Upper lobe of left lung (tissue), 6 donors: ENCODE results near the gene PLK3. TPM values are rescaled to one million over a fixed set of nuclear protein-coding genes. Genes with fewer than 3 reads are reported as not detected.
A peak's percentile ranks its signal among the peaks of the same experiment; 100 is the strongest.
"Not testable (repeated sequence)": the region's sequence is repeated elsewhere in the genome, so short reads cannot be mapped to it uniquely, and the experiment has no call there.

Experiments used
- ATAC-seq, 2 donors: fragments of 200-7000 bp; cut with Tn5 transposase; one replicate each; pipeline ENCODE4 v1.9.1; 2022; ENCODE audit warnings: mild to moderate bottlenecking in 2 of 2, moderate library complexity in 2 of 2; ENCODE audit not compliant: low FRiP score in 2 of 2
- DNase-seq, 2 donors: peaks; one replicate each; pipeline ENCODE4 v3.0.0-alpha.2; 2019 to 2020
- H3K27ac ChIP-seq, 4 donors: fragments of 200-600 bp; sonication (generic); one replicate each; pipeline ENCODE4 v1.5.1; 2016 to 2019
- H3K27me3 ChIP-seq, 4 donors: fragments of 200-600 bp; sonication (generic); one replicate each; pipeline ENCODE4 v1.5.1; 2017 to 2019
- H3K36me3 ChIP-seq, 4 donors: fragments of 200-600 bp; sonication (generic); one replicate each; pipeline ENCODE4 v1.5.1; 2016 to 2019
- H3K4me1 ChIP-seq, 4 donors: fragments of 200-600 bp; sonication (generic); one replicate each; pipeline ENCODE4 v1.5.1; 2018 to 2019
- H3K4me3 ChIP-seq, 4 donors: fragments of 200-600 bp; sonication (generic); one replicate each; pipeline ENCODE4 v1.5.1; 2017 to 2019; ENCODE audit warnings: mild to moderate bottlenecking in 2 of 4, moderate library complexity in 1 of 4
- H3K9me3 ChIP-seq, 4 donors: fragments of 200-600 bp; sonication (generic); one replicate each; pipeline ENCODE4 v1.5.1; 2018 to 2019
- EP300 ChIP-seq, 4 donors: sonication (generic); formaldehyde crosslinking; IDR thresholded peaks; one replicate each; pipeline ENCODE4 v1.5.1; 2017; ENCODE audit warnings: antibody characterized with exemption in 4 of 4, control low read depth in 2 of 4
- POLR2A ChIP-seq, 4 donors: fragments of 450-650 bp; IDR thresholded peaks; one replicate each; pipeline ENCODE4 v1.5.1; 2016 to 2017; ENCODE audit warnings: antibody characterized with exemption in 4 of 4, mild to moderate bottlenecking in 2 of 4
- POLR2AphosphoS5 ChIP-seq, 2 donors: sonication (generic); formaldehyde crosslinking; IDR thresholded peaks; one replicate each; pipeline ENCODE4 v1.5.1; 2017; ENCODE audit warnings: antibody characterized with exemption in 2 of 2
- WGBS, 2 donors: methylation state at CpG; one replicate each; pipeline ENCODE4 v1.1.5; 2017 to 2018; 5-methylcytosine and 5-hydroxymethylcytosine counted together
- total RNA-seq, 6 donors: library from RNA; depleted of rRNA in 4 of 6; stranded (reverse); fragments of >200 nt in 4 of 6; gene quantifications; one replicate each; pipeline versions ENCODE4 v1.1.0 to v1.2.1, GENCODE V29; 2016 to 2021
- TF ChIP-seq, protein P1 (sequence below), 6 experiments: fragments of 450-650 bp in 4 of 6; fragments of 200-600 bp in 2 of 6; sonication (generic) in 2 of 6; IDR thresholded peaks; one replicate each; pipeline ENCODE4 v1.5.1; 2016 to 2019; ENCODE audit warnings: antibody characterized with exemption in 6 of 6
- donor health status: DM: no; HTN: no; CAD: no; lungs with moderate emphysema.
- donor health status: DM: no; HTN: yes; CAD: no; lungs with severe emphysema.

Gene PLK3
- total RNA-seq, 6 donors from 2014 or later = 24.9 to 72.4 (median 49.6) TPM

DNA sequence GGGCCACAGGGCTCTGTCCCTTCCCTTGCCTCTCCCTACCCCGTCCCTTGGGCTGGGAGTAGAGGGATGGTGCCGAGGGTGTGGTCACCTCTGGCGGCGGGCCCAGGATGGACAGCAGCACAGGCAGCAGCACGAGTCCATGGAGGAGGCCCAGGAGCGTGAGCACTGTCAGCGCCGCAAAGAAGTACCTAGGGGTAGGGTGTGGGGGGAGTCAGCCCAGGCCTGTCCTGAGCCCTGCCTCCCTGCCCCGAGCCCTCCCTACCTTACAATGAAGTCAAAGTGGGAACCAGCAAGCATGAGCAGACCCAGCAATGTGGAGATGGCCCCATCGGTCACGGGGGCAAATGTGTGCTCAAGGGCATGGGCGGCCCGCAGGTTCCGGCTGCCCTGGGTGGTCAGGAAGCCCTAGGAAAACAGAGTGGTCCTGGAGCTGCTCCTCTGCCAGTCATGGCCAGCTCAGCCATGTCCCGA lies 22.8 kb downstream of the PLK3 start:
- ATAC-seq = no peak
- DNase-seq = peak in 1 of 2 donors; percentile 83
- H3K4me1 ChIP-seq = peaks cover 16 to 35% (median 26%) of the 10 kb centered on the region in 4 donors
- no peaks in the 10 kb centered on the region for H3K36me3 ChIP-seq
- no peaks in the 10 kb centered on the region for H3K27me3 ChIP-seq
- no peak overlapping the region for H3K4me3 ChIP-seq
- 86% methylated on average over 15 of the region's 15 CpGs; no CpG with 5 or more reads in 1 of the 2 donors for WGBS, 2 donors
- H3K27ac ChIP-seq = no peak overlapping the region
- TF ChIP-seq, protein P1, sequence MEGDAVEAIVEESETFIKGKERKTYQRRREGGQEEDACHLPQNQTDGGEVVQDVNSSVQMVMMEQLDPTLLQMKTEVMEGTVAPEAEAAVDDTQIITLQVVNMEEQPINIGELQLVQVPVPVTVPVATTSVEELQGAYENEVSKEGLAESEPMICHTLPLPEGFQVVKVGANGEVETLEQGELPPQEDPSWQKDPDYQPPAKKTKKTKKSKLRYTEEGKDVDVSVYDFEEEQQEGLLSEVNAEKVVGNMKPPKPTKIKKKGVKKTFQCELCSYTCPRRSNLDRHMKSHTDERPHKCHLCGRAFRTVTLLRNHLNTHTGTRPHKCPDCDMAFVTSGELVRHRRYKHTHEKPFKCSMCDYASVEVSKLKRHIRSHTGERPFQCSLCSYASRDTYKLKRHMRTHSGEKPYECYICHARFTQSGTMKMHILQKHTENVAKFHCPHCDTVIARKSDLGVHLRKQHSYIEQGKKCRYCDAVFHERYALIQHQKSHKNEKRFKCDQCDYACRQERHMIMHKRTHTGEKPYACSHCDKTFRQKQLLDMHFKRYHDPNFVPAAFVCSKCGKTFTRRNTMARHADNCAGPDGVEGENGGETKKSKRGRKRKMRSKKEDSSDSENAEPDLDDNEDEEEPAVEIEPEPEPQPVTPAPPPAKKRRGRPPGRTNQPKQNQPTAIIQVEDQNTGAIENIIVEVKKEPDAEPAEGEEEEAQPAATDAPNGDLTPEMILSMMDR (IDR thresholded peaks at IDR 0.05) = no peak
- TF ChIP-seq POLR2A (IDR thresholded peaks at IDR 0.05) (no peak), EP300 (IDR thresholded peaks at IDR 0.05) (no peak), POLR2AphosphoS5 (IDR thresholded peaks at IDR 0.05) (no peak)
- H3K9me3 ChIP-seq = no peaks in the 10 kb centered on the region

DNA sequence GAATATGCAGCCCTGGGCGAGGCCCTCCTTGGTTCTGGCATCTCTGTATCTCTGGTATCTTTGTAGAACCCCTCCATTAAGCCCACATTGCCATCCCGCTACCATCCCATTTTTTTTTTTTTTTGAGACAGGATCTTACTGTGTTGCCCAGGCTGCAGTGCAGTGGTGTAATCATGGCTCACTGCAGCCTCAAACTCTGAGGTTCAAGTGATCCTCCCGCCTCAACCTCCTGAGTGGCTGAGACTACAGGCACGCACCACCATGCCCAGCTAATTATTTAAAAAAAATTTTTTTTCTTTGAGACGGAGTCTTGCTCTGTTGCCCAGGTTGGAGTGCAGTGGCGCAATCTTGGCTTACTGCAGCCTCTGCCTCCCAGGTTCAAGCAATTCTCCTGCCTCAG lies 24.2 kb downstream of the PLK3 start:
- DNase-seq, H3K27me3 ChIP-seq, H3K9me3 ChIP-seq, ATAC-seq, H3K36me3 ChIP-seq, H3K27ac ChIP-seq, H3K4me3 ChIP-seq: not testable (repeated sequence)
- 88 to 97% methylated on average over 6 of the region's 6 CpGs for WGBS, 2 donors
- peaks cover 6 to 24% (median 16%) of the 10 kb centered on the region in 4 donors for H3K4me1 ChIP-seq

DNA sequence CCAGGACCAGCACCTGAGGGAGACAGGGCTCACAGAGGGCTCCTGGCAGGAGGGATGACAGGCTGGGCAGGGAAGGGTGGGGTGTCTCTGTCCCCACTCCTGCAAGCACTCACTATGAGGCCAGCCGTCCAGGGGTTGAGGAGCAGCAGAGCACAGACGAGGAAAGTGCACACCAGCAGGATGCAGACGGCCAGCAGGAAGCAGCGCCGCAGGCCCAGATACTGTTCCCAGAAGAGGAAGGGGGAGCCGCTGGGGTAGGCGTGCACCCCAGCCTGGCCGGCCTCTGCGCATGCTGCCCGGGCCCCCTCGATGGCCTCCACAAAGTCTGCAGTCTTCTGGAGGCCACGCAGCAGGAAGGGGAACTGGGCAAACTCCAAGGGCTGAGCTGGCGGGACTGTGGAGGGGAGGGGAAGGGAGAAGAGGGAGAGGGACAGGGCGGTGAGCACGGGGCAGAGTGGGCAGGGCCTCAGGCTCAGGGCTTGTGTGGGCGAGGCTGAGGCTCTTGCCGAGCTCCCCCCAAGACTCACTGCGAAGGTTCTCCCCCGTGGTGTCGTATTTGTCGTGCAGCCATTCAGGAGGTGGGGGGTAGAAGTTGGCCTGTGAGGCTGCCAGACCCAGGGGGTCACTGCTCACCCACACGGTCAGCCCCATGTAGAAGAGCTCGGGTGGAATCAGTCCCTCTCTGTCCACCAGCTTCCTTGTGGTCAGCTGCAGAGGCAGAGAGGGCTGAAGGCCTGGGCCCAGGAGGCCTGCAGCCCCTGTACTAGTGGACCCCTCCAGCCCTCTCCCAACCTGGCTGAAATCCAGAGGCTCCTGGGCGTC lies 26.4 kb downstream of the PLK3 start:
- Histone ChIP-seq H3K27ac (peak overlapping the region; percentile 11 to 56 (median 37)), H3K9me3 (no peaks in the 10 kb centered on the region)

DNA sequence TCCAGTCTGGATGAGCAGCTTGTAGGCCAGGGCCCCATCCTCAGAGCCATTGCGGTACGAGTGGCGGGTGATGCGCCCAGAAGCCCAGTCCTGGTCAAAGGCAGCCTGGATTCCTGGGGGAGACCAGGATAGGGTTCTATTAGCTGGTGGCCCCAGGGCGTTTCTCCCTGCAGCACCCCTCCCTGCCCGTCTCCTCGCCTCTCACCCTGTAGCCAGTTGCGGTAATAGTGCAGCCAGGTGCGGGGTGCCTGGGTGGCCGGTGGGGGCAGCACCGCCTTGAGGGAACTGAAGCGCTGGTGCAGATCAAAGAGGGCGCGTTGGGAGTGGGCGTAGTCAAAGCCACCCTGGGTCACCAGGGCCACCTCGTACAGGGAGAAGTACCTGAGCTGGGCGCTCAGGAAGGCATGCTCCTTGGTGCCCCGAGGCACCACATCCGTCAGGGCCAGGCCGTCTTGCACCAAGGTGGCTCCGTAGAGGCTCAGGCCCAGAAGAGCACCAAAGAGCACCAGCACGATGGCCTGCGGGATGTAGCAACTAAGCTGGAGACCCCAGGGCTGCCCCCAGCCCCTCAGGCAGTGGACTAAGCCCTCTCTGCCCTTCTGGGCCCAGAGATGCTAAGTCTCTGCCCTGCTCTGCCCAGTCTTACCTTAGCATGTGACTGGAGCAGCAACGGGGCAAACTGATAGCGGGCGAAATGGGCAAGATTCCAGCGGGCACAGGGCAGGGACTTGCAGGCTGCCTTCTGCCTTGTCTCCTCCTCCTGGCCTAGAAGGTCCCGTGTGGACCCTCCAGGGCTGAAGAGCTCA lies 27.2 kb downstream of the PLK3 start:
- H3K4me3 ChIP-seq = no peak overlapping the region
- DNase-seq (no peak), ATAC-seq (no peak)
- H3K4me1 ChIP-seq = peaks cover 6 to 33% (median 15%) of the 10 kb centered on the region in 4 donors
- 93 to 95% methylated on average over 11 to 21 of the region's 28 CpGs for WGBS, 2 donors
- TF ChIP-seq POLR2A (IDR thresholded peaks at IDR 0.05) = no peak
- no peak for TF ChIP-seq POLR2AphosphoS5 (IDR thresholded peaks at IDR 0.05)
- no peak for TF ChIP-seq EP300 (IDR thresholded peaks at IDR 0.05)
- TF ChIP-seq, protein P1 (IDR thresholded peaks at IDR 0.05) = no peak
- H3K27me3 ChIP-seq = no peaks in the 10 kb centered on the region
- no peaks in the 10 kb centered on the region for H3K9me3 ChIP-seq
- H3K36me3 ChIP-seq = no peaks in the 10 kb centered on the region
- peak overlapping the region in 2 of 4 donors; percentile 44 to 56 for H3K27ac ChIP-seq

More for the DNA sequence above, 26.4 kb downstream of the PLK3 start:
- ATAC-seq = peak; percentile 70 to 79
- DNase-seq = peak; percentile 65 to 84
- Histone ChIP-seq H3K36me3 (no peaks in the 10 kb centered on the region), H3K4me1 (peaks cover 5 to 26% (median 13%) of the 10 kb centered on the region in 4 donors), H3K27me3 (no peaks in the 10 kb centered on the region), H3K4me3 (no peak overlapping the region)
- 38 to 50% methylated on average over 12 to 24 of the region's 24 CpGs for WGBS, 2 donors
- TF ChIP-seq, protein P1 (IDR thresholded peaks at IDR 0.05) = no peak
- TF ChIP-seq POLR2A (IDR thresholded peaks at IDR 0.05) = peak in 1 of 4 donors; percentile 37
- TF ChIP-seq POLR2AphosphoS5 (IDR thresholded peaks at IDR 0.05) = peak in 1 of 2 donors; percentile 18
- TF ChIP-seq EP300 (IDR thresholded peaks at IDR 0.05) = no peak
